ENCODE measurements around the gene OPN4. TPM values are rescaled to one million over a fixed set of nuclear protein-coding genes. Genes with fewer than 3 reads are reported as not detected.

Gene OPN4
- total RNA-seq, 3 donors from 2014 or later (not counting 1 experiment from before 2014, with no cell fraction given) = not detected

- intact Hi-C loops (cut with micrococcal nuclease) = no loop called here
- Mint-ChIP-seq H3K36me3 (no peaks in the 10 kb centered on the region), H3K27ac (no peak overlapping the region), H3K4me3 (no peak overlapping the region), H3K4me1 (peaks cover 0 to 10% of the 10 kb centered on the region in 2 donors), H3K27me3 (ENCODE audit: low read depth in 2 of 2) (peaks cover 0 to 3% of the 10 kb centered on the region in 2 donors), H3K9me3 (no peaks in the 10 kb centered on the region)
- Histone ChIP-seq H3K27ac (ENCODE audit: low read length) (no peak overlapping the region), H3K9me3 (ENCODE audit: control insufficient read depth, insufficient read depth, low read length) (no peaks in the 10 kb centered on the region), H3K4me3 (ENCODE audit: low read length) (no peak overlapping the region), H3K36me3 (ENCODE audit: control insufficient read depth, insufficient read depth, low read length) (no peaks in the 10 kb centered on the region), H3K4me1 (ENCODE audit: control insufficient read depth, insufficient read depth, low read length) (no peaks in the 10 kb centered on the region), H3K27me3 (ENCODE audit: control insufficient read depth, insufficient read depth, low read length) (no peaks in the 10 kb centered on the region)
- no peak for TF ChIP-seq CTCF (IDR thresholded peaks at IDR 0.05)
- no peak for ATAC-seq
- 70% methylated on average over 3 of the region's 3 CpGs for WGBS (ENCODE audit: insufficient coverage)
- no peak for DNase-seq
Observed at GRCh38 chr10:86690657-86691084, 36.3 kb downstream of the OPN4 start.

GRCh38 chr10:86691333-86692022 is 37.1 kb downstream of the OPN4 start:
- DNase-seq (no peak), ATAC-seq (no peak)
- H3K4me1 Mint-ChIP-seq = peaks cover 0 to 10% of the 10 kb centered on the region in 2 donors
- Histone ChIP-seq H3K4me3 (ENCODE audit: low read length) (no peak overlapping the region), H3K27me3 (ENCODE audit: control insufficient read depth, insufficient read depth, low read length) (no peaks in the 10 kb centered on the region), H3K9me3 (ENCODE audit: control insufficient read depth, insufficient read depth, low read length) (no peaks in the 10 kb centered on the region), H3K27ac (ENCODE audit: low read length) (no peak overlapping the region), H3K36me3 (ENCODE audit: control insufficient read depth, insufficient read depth, low read length) (no peaks in the 10 kb centered on the region), H3K4me1 (ENCODE audit: control insufficient read depth, insufficient read depth, low read length) (no peaks in the 10 kb centered on the region)
- 96% methylated on average over 14 of the region's 14 CpGs for WGBS (ENCODE audit: insufficient coverage)
- peaks cover 0 to 8% of the 10 kb centered on the region in 2 donors for H3K27me3 Mint-ChIP-seq (ENCODE audit: low read depth in 2 of 2)
- TF ChIP-seq CTCF (IDR thresholded peaks at IDR 0.05) = no peak
- intact Hi-C loops (cut with micrococcal nuclease) = no loop called here
- no peak overlapping the region for H3K27ac Mint-ChIP-seq
- no peak overlapping the region for H3K4me3 Mint-ChIP-seq
- H3K9me3 Mint-ChIP-seq = no peaks in the 10 kb centered on the region
- no peaks in the 10 kb centered on the region for H3K36me3 Mint-ChIP-seq

- Histone ChIP-seq H3K27ac (ENCODE audit: low read length) (no peak overlapping the region), H3K4me1 (ENCODE audit: control insufficient read depth, insufficient read depth, low read length) (no peaks in the 10 kb centered on the region), H3K27me3 (ENCODE audit: control insufficient read depth, insufficient read depth, low read length) (no peaks in the 10 kb centered on the region), H3K9me3 (ENCODE audit: control insufficient read depth, insufficient read depth, low read length) (no peaks in the 10 kb centered on the region), H3K36me3 (ENCODE audit: control insufficient read depth, insufficient read depth, low read length) (no peaks in the 10 kb centered on the region), H3K4me3 (ENCODE audit: low read length) (no peak overlapping the region)
- Mint-ChIP-seq H3K4me3 (no peak overlapping the region), H3K36me3 (no peaks in the 10 kb centered on the region), H3K9me3 (no peaks in the 10 kb centered on the region), H3K4me1 (peaks cover 0 to 10% of the 10 kb centered on the region in 2 donors), H3K27me3 (ENCODE audit: low read depth in 2 of 2) (peaks cover 0 to 8% of the 10 kb centered on the region in 2 donors), H3K27ac (no peak overlapping the region)
- no peak for TF ChIP-seq CTCF (IDR thresholded peaks at IDR 0.05)
- 91% methylated on average over 8 of the region's 8 CpGs for WGBS (ENCODE audit: insufficient coverage)
- no peak for ATAC-seq
- DNase-seq = no peak
- intact Hi-C loops (cut with micrococcal nuclease) = no loop called here
Observed at GRCh38 chr10:86692023-86692514, 37.7 kb downstream of the OPN4 start.
